Measurements from ENCODE around the gene SSX3.
"Not testable (repeated sequence)": the region's sequence is repeated elsewhere in the genome, so short reads cannot be mapped to it uniquely, and the experiment has no call there.

Gene SSX3, protein sequence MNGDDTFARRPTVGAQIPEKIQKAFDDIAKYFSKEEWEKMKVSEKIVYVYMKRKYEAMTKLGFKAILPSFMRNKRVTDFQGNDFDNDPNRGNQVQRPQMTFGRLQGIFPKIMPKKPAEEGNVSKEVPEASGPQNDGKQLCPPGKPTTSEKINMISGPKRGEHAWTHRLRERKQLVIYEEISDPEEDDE

GRCh38 chrX:48356315-48357094, at the start of gene SSX3:
Gene SSX3, minus strand, starts transcription at chrX:48356703. Its CDS starts 1,454 bp downstream, at chrX:48355249.
- not testable (repeated sequence) for H3K4me1 ChIP-seq (ENCODE audit: insufficient read depth, low read length); H3K9me3 ChIP-seq (ENCODE audit: control insufficient read depth, insufficient read depth, low read length); H3K36me3 ChIP-seq (ENCODE audit: insufficient read depth, low read length); H3K9ac ChIP-seq (ENCODE audit: low read depth, low read length)

- H3K4me1 ChIP-seq (ENCODE audit: insufficient read depth, low read length); H3K36me3 ChIP-seq (ENCODE audit: insufficient read depth, low read length); H3K9me3 ChIP-seq (ENCODE audit: control insufficient read depth, insufficient read depth, low read length); H3K9ac ChIP-seq (ENCODE audit: low read depth, low read length): not testable (repeated sequence)
These were observed 41.3 kb upstream of the SSX3 start for GRCh38 chrX:48397825-48398224.

DNA sequence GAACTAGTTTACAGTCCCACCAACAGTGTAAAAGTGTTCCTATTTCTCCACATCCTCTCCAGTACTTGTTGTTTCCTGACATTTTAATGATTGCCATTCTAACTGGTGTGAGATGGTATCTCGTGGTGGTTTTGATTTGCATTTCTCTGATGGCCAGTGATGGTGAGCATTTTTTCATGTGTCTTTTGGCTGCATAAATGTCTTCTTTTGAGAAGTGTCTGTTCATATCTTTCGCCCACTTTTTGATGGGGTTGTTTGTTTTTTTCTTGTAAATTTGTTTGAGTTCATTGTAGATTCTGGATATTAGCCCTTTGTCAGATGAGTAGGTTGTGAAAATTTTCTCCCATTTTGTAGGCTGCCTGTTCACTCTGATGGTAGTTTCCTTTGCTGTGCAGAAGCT, 40.4 kb upstream of the SSX3 start:
- H3K4me1 ChIP-seq (ENCODE audit: insufficient read depth, low read length); H3K9me3 ChIP-seq (ENCODE audit: control insufficient read depth, insufficient read depth, low read length); H3K36me3 ChIP-seq (ENCODE audit: insufficient read depth, low read length); H3K9ac ChIP-seq (ENCODE audit: low read depth, low read length): not testable (repeated sequence)

DNA sequence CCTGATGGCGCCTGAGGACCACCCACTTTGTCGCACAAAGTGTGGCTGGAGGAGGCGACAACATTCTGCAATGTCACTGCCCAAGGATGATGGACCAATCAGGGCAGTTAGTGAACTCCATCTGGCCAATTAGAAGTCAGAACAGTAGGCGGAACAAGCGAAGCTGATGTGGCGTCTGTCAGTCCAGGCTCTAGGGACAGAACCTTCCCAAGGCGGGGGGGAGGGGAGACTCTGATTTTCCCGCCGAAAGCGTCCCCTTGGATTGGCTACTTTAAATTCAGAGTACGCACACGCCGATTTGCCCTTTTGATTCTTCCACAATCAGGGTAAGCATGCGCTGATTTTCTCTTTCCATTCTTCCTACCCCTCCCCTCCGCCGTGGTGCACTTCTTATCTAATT, 26.7 kb upstream of the SSX3 start, which contains the start of gene SSX4:
Gene SSX4, plus strand, starts transcription at position 301 of the 400 bp plus-strand sequence. CDS start 515 bp downstream, outside the sequence.
- H3K9ac ChIP-seq (ENCODE audit: low read depth, low read length); H3K9me3 ChIP-seq (ENCODE audit: control insufficient read depth, insufficient read depth, low read length); H3K4me1 ChIP-seq (ENCODE audit: insufficient read depth, low read length); H3K36me3 ChIP-seq (ENCODE audit: insufficient read depth, low read length): not testable (repeated sequence)

- not testable (repeated sequence) for H3K36me3 ChIP-seq (ENCODE audit: insufficient read depth, low read length); H3K9me3 ChIP-seq (ENCODE audit: control insufficient read depth, insufficient read depth, low read length); H3K9ac ChIP-seq (ENCODE audit: low read depth, low read length); H3K4me1 ChIP-seq (ENCODE audit: insufficient read depth, low read length)
These were observed 13.9 kb upstream of the SSX3 start for GRCh38 chrX:48370408-48370807.

DNA sequence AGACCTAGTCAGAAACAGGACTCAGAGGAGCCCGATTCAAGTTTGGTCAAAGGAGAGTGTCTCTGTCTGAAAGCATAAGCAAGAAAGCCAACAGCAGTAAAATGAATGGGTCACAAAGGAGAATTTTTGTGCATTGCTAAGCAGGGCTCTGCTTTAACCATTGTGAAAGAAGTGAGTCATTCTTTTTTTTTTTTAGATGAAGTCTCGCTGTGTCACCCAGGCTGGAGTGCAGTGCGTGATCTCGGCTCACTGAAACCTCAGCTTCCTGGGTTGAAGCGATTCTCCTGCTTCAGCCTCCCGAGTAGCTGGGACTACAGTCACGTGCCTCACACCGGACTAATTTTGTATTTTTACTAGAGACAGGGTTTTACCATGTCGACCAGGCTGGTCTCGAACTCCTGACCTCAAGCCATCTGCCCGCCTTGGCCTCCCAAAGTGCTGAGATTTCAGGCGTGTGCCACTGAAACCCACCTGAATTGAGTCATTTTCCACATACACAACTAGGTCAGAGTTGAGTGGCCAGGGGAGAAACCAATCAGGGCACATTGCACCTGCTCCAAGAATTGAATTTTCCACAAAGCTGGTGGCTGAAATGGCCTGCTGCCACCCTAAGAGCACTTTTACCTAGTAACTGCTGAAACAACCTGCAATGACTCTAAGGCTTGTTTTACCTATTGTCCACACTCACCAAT, 11.4 kb upstream of the SSX3 start:
- not testable (repeated sequence) for H3K9me3 ChIP-seq (ENCODE audit: control insufficient read depth, insufficient read depth, low read length); H3K9ac ChIP-seq (ENCODE audit: low read depth, low read length)

GRCh38 chrX:48359281-48359680, 2.8 kb upstream of the SSX3 start:
- H3K9ac ChIP-seq (ENCODE audit: low read depth, low read length); H3K4me1 ChIP-seq (ENCODE audit: insufficient read depth, low read length); H3K9me3 ChIP-seq (ENCODE audit: control insufficient read depth, insufficient read depth, low read length); H3K36me3 ChIP-seq (ENCODE audit: insufficient read depth, low read length): not testable (repeated sequence)

More for the DNA sequence above, 11.4 kb upstream of the SSX3 start:
- H3K4me1 ChIP-seq (ENCODE audit: insufficient read depth, low read length); H3K36me3 ChIP-seq (ENCODE audit: insufficient read depth, low read length): not testable (repeated sequence)

- H3K36me3 ChIP-seq (ENCODE audit: insufficient read depth, low read length), result no peaks in the 10 kb centered on the region
- H3K9ac ChIP-seq (ENCODE audit: low read depth, low read length), result no peak overlapping the region
- H3K9me3 ChIP-seq (ENCODE audit: control insufficient read depth, insufficient read depth, low read length), result no peaks in the 10 kb centered on the region
- H3K4me1 ChIP-seq (ENCODE audit: insufficient read depth, low read length), result no peaks in the 10 kb centered on the region
These were observed 1.2 kb upstream of the SSX3 start for GRCh38 chrX:48357681-48358080.

- H3K9ac ChIP-seq (ENCODE audit: low read depth, low read length); H3K4me1 ChIP-seq (ENCODE audit: insufficient read depth, low read length); H3K9me3 ChIP-seq (ENCODE audit: control insufficient read depth, insufficient read depth, low read length); H3K36me3 ChIP-seq (ENCODE audit: insufficient read depth, low read length): not testable (repeated sequence)
These were observed 10.4 kb downstream of the SSX3 start for GRCh38 chrX:48346059-48346458.

DNA sequence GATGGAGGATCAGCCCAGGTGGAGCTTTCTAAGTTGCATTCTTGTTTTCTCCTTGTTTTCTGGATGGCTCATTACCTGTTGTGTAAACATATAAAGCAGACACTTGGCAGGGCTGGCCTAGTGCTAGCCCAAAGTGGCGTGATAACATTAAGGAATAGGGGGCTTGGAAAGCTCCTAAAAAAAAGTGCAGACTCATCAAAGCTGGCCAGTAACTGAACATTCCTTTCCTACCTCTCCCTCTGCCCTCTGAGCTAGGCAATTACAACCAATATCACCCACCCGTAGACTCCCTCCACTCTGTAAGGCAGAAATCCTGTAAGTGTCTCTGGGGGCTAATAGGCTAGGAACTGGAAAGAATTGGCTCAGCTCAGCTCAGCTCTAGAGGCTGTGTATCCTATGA, 42.5 kb downstream of the SSX3 start:
- H3K9ac ChIP-seq (ENCODE audit: low read depth, low read length); H3K4me1 ChIP-seq (ENCODE audit: insufficient read depth, low read length); H3K9me3 ChIP-seq (ENCODE audit: control insufficient read depth, insufficient read depth, low read length); H3K36me3 ChIP-seq (ENCODE audit: insufficient read depth, low read length): not testable (repeated sequence)

DNA sequence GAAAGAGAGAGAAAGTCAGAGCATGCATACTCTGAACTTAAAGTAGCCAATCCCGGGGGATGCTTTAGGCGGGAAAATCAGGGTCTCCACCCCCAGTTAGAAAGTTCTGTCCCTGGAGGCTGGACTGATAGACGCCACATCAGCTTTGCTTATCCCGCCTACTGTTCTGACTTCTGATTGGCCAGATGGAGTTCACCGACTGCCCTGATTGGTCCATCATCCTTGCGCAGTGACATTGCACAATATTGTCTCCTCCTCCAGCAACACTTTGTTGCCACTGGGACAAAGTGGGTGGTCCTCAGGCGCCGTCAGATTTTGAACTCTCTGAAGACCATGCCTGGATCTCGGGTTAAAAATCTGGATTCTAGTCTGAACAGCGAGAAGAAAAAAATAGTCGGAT, 50.3 kb downstream of the SSX3 start:
- no peaks in the 10 kb centered on the region for H3K4me1 ChIP-seq (ENCODE audit: insufficient read depth, low read length)
- no peaks in the 10 kb centered on the region for H3K36me3 ChIP-seq (ENCODE audit: insufficient read depth, low read length)
- no peaks in the 10 kb centered on the region for H3K9me3 ChIP-seq (ENCODE audit: control insufficient read depth, insufficient read depth, low read length)
- H3K9ac ChIP-seq (ENCODE audit: low read depth, low read length), result no peak overlapping the region
